ENCODE measurements around the gene PODXL2.

DNA sequence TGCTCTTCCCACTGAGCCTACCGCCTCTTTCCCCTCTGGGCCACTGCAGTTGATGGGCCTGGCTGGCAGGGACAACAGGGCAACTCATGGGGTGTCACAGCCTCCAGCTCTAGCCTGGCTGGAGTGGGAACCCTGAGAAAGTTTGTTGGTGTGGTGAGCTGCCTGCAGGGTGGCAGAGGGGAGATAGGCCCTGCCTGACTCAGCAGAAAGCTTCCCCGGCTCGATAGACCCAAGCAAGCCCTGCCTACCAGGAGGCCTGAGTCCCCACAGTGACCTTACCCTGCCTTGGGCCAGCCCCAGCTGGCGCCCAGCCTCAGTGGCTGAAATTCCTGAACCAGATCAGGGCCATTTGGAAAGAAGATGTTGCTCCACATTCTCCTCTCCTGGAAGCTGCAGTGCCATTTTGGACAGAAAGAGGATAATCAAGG, 73.2 kb downstream of the PODXL2 start:
- TF ChIP-seq POLR2A (IDR thresholded peaks at IDR 0.05), result no peak
- TF ChIP-seq, protein P1, sequence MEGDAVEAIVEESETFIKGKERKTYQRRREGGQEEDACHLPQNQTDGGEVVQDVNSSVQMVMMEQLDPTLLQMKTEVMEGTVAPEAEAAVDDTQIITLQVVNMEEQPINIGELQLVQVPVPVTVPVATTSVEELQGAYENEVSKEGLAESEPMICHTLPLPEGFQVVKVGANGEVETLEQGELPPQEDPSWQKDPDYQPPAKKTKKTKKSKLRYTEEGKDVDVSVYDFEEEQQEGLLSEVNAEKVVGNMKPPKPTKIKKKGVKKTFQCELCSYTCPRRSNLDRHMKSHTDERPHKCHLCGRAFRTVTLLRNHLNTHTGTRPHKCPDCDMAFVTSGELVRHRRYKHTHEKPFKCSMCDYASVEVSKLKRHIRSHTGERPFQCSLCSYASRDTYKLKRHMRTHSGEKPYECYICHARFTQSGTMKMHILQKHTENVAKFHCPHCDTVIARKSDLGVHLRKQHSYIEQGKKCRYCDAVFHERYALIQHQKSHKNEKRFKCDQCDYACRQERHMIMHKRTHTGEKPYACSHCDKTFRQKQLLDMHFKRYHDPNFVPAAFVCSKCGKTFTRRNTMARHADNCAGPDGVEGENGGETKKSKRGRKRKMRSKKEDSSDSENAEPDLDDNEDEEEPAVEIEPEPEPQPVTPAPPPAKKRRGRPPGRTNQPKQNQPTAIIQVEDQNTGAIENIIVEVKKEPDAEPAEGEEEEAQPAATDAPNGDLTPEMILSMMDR (IDR thresholded peaks at IDR 0.05 in 4 of 5, conservative IDR thresholded peaks at IDR 0.05 in 1 of 5), result no peak

All from gastrocnemius medialis (tissue), 4 donors.